GM12892 (cell line): ENCODE data around the gene NHS.

Source experiments
- POLR2A ChIP-seq: IDR thresholded peaks from 2 replicates; pipeline ENCODE4 v1.6.1; 2011; ENCODE audit warnings: low read depth, low read length, control low read depth
- TAF1 ChIP-seq: IDR thresholded peaks from 2 replicates; pipeline ENCODE4 v1.6.1; 2011; ENCODE audit warnings: low read depth, mild to moderate bottlenecking, control low read depth, low read length, borderline replicate concordance

DNA sequence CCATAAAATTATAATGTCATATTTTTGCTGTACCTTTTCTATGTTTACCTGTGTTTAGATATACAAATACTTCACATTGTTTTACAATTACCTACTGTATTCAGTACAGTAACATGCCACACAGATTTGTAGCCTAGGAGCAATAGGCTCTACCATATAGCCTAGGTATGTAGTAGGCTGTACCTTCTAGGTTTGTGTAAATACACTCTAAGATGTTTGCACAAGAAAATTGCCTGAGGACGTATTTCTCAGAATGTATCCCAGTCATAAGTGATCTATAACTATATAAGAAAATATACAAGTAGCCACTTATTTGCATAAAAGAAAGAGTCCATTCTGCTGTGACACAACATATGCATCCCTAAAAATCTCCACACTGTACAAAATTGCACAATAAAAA is 326.0 kb downstream of the NHS start:
- no peak for TF ChIP-seq POLR2A
- no peak for TF ChIP-seq TAF1
